Astrocyte of the spinal cord (primary cell): ENCODE measurements around the gene RASD1.
"Not testable (repeated sequence)": the region's sequence is repeated elsewhere in the genome, so short reads cannot be mapped to it uniquely, and the experiment has no call there.

Experiments
- DNase-seq: peaks from one replicate; pipeline ENCODE4 v3.0.0; 2011; ENCODE audit warnings: low read depth, low spot score
- H3K4me3 ChIP-seq: 2 replicates; pipeline ENCODE4 v1.5.1; 2011; ENCODE audit warnings: low read depth, mild to moderate bottlenecking, low read length, moderate library complexity
- in situ Hi-C: cut with HindIII; loops from 2 replicates; pipeline ENCODE4 v1.10.0; 2017; ENCODE audit warnings: low sequenced_read_pairs
- TF ChIP-seq, protein P1 (sequence below): IDR thresholded peaks from 2 replicates; pipeline ENCODE4 v1.5.1; 2012; ENCODE audit warnings: low read depth, mild to moderate bottlenecking, low read length, inconsistent platforms

Gene RASD1

GRCh38 chr17:17466511-17466910 is 29.7 kb downstream of the RASD1 start:
- TF ChIP-seq, protein P1, sequence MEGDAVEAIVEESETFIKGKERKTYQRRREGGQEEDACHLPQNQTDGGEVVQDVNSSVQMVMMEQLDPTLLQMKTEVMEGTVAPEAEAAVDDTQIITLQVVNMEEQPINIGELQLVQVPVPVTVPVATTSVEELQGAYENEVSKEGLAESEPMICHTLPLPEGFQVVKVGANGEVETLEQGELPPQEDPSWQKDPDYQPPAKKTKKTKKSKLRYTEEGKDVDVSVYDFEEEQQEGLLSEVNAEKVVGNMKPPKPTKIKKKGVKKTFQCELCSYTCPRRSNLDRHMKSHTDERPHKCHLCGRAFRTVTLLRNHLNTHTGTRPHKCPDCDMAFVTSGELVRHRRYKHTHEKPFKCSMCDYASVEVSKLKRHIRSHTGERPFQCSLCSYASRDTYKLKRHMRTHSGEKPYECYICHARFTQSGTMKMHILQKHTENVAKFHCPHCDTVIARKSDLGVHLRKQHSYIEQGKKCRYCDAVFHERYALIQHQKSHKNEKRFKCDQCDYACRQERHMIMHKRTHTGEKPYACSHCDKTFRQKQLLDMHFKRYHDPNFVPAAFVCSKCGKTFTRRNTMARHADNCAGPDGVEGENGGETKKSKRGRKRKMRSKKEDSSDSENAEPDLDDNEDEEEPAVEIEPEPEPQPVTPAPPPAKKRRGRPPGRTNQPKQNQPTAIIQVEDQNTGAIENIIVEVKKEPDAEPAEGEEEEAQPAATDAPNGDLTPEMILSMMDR: no peak
- H3K4me3 ChIP-seq: no peak overlapping the region
- DNase-seq: no peak
- in situ Hi-C loops: no loop called here

DNA sequence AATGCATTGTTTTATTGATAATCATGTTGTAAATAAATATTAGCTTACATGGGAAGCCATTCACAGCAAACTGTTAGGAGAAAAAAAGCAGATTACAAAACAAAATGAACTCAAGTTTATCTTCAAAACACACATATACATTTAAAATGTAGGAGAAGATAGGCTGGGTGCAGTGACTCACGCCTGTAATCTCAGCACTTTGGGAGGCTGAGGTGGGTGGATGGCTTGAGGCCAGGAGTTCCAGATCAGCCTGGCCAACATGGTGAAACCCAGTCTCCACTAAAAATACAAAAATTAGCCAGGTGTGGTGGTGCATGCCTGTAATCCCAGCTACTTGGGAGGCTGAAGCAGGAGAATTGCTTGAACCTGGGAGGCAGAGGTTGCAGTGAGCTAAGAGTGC is 30.3 kb downstream of the RASD1 start:
- in situ Hi-C loops, H3K4me3 ChIP-seq, DNase-seq: not testable (repeated sequence)

DNA sequence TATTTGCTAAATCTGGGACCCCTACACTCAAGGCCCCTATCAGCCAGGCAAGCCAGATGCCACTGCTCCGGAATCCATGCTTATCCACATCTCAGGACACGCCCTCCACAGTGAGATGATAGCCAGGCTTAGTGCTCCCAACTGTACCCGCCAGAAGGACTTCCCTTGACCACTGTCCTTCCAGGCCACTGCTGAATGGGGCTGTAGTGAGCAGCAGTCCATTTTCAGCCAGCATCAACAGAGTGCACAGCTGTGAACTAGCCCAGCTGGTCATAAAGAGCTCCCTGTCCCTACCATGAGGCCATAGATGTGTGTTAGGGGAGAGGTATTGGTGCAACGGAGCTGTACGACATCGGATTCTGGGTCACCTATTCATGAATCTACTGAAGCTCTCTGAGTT is 32.4 kb downstream of the RASD1 start:
- DNase-seq: no peak
- in situ Hi-C loops: no loop called here
- TF ChIP-seq, protein P1: no peak
- H3K4me3 ChIP-seq: no peak overlapping the region

- in situ Hi-C loops: no loop called here
- H3K4me3 ChIP-seq: no peak overlapping the region
- TF ChIP-seq, protein P1: no peak
- DNase-seq: no peak
Measured at GRCh38 chr17:17462048-17462824, 34.0 kb downstream of the RASD1 start.

GRCh38 chr17:17460038-17460437 is 36.2 kb downstream of the RASD1 start:
- TF ChIP-seq, protein P1: no peak
- in situ Hi-C loops: no loop called here
- DNase-seq: no peak
- no peak overlapping the region for H3K4me3 ChIP-seq

DNA sequence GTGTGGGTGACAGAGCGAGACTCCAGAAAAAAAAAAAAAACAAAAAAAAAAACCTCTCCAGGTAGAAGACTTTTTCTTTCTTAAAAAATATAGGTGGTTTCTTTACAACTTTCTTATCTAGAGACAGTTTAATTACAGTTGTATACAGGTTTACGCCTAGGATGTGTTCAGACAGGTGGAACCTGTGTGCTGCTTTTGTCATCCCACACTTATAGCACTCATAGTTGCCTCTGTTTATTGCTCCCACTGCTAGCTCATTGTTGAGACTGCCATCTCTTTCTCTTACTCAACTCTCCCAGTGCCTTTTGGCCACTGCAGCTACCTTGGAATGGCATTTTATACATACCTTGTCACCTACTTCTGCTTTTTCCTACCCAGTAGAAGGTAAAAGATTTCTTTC is 38.5 kb downstream of the RASD1 start:
- DNase-seq: no peak
- in situ Hi-C loops: no loop called here
- H3K4me3 ChIP-seq: no peak overlapping the region
- TF ChIP-seq, protein P1: no peak

GRCh38 chr17:17456251-17456650 is 39.9 kb downstream of the RASD1 start:
- DNase-seq: no peak
- no peak overlapping the region for H3K4me3 ChIP-seq
- TF ChIP-seq, protein P1: no peak
- in situ Hi-C loops: no loop called here
